ENCODE results near the gene TMEFF2.

The TMEFF2 gene

GRCh38 chr2:192016265-192016664, 178.5 kb downstream of the TMEFF2 start:
- DNase-seq (ENCODE audit: extremely low read depth, low read depth): no peak
- no peak for TF ChIP-seq CTCF (IDR thresholded peaks at IDR 0.05; ENCODE audit: low read depth, low read length)

- DNase-seq (ENCODE audit: extremely low read depth, low read depth): no peak
- TF ChIP-seq CTCF (IDR thresholded peaks at IDR 0.05; ENCODE audit: low read depth, low read length): no peak
Observed at GRCh38 chr2:192013211-192013610, 181.5 kb downstream of the TMEFF2 start.

GRCh38 chr2:192011196-192011595, 183.5 kb downstream of the TMEFF2 start:
- DNase-seq (ENCODE audit: extremely low read depth, low read depth): no peak
- TF ChIP-seq CTCF (IDR thresholded peaks at IDR 0.05; ENCODE audit: low read depth, low read length): no peak

- no peak for DNase-seq (ENCODE audit: extremely low read depth, low read depth)
Observed at GRCh38 chr2:192010073-192010472, 184.7 kb downstream of the TMEFF2 start.

GRCh38 chr2:192007581-192008228, 187.0 kb downstream of the TMEFF2 start:
- no peak for DNase-seq (ENCODE audit: extremely low read depth, low read depth)
- no peak for TF ChIP-seq CTCF (IDR thresholded peaks at IDR 0.05; ENCODE audit: low read depth, low read length)

More at GRCh38 chr2:192010073-192010472, 184.7 kb downstream of the TMEFF2 start:
- no peak for TF ChIP-seq CTCF (IDR thresholded peaks at IDR 0.05; ENCODE audit: low read depth, low read length)

GRCh38 chr2:192005211-192005610, 189.5 kb downstream of the TMEFF2 start:
- no peak for DNase-seq (ENCODE audit: extremely low read depth, low read depth)
- no peak for TF ChIP-seq CTCF (IDR thresholded peaks at IDR 0.05; ENCODE audit: low read depth, low read length)

- no peak for DNase-seq (ENCODE audit: extremely low read depth, low read depth)
- no peak for TF ChIP-seq CTCF (IDR thresholded peaks at IDR 0.05; ENCODE audit: low read depth, low read length)
Observed at GRCh38 chr2:192004188-192004963, 190.4 kb downstream of the TMEFF2 start.
